Activated CD8-positive, alpha-beta T cell treated with anti-CD3 and anti-CD28 coated beads for 36 hours (primary cell): ENCODE data around the gene TMEM239. TPM values are rescaled to one million over a fixed set of nuclear protein-coding genes. Genes with fewer than 3 reads are reported as not detected.
A peak's percentile ranks its signal among the peaks of the same experiment; 100 is the strongest.

Source experiments
- ATAC-seq: fragments of 200-7000 bp; cut with Tn5 transposase; one replicate; pipeline ENCODE4 v1.10.0; 2021; ENCODE audit warnings: mild to moderate bottlenecking, moderate library complexity
- CTCF ChIA-PET: fragments of 350-600 bp; sonication (Branson Sonifier 250); formaldehyde crosslinking; loops from one replicate; lab custom pipeline; 2021; ENCODE audit warnings: antibody characterized with exemption; lab: Charles Lee
- POLR2A ChIA-PET: fragments of 350-600 bp; sonication (Branson Sonifier 250); formaldehyde crosslinking; loops from one replicate; lab custom pipeline; 2021; ENCODE audit warnings: antibody characterized with exemption; lab: Charles Lee
- DNase-seq: peaks from one replicate; pipeline ENCODE4 v3.0.0-alpha.2; 2020
- H3K27ac Mint-ChIP-seq: one replicate; pipeline ENCODE4 v1.8.0; 2021; ENCODE audit warnings: mild to moderate bottlenecking, mixed read lengths
- H3K27me3 Mint-ChIP-seq: one replicate; pipeline ENCODE4 v1.8.0; 2021; ENCODE audit warnings: mixed read lengths
- H3K36me3 Mint-ChIP-seq: one replicate; pipeline ENCODE4 v1.8.0; 2021; ENCODE audit warnings: low read depth, mixed read lengths
- H3K4me1 Mint-ChIP-seq: one replicate; pipeline ENCODE4 v1.8.0; 2021; ENCODE audit warnings: low read depth, mixed read lengths
- H3K4me3 Mint-ChIP-seq: one replicate; pipeline ENCODE4 v1.8.0; 2021; ENCODE audit warnings: mild to moderate bottlenecking, moderate library complexity, mixed read lengths
- H3K9me3 Mint-ChIP-seq: one replicate; pipeline ENCODE4 v1.8.0; 2021; ENCODE audit warnings: mixed read lengths
- intact Hi-C: fragments of 100-400 bp; cut with micrococcal nuclease; formaldehyde crosslinking; loops from one replicate; pipeline ENCODE4 v1.10.0; 2022
- total RNA-seq, 2 experiments: library from RNA; stranded (reverse); gene quantifications; one replicate each; pipeline ENCODE4 v1.2.3, GENCODE V29; 2021
- TF ChIP-seq, protein P1 (sequence below): fragments of 200-600 bp; IDR thresholded peaks from one replicate; pipeline ENCODE4 v1.8.0; 2022; ENCODE audit warnings: antibody characterized with exemption, mild to moderate bottlenecking

Gene TMEM239
- total RNA-seq, 2 experiments from 2014 or later: not detected

GRCh38 chr20:2865101-2865500 is 48.9 kb downstream of the TMEM239 start:
- ChIA-PET CTCF (interaction anchor here (0.6 to 2.4 kb wide), 15 partner anchors 8 to 180 kb away, joined by 3 to 11 read pairs (median 4); partner anchors contain the start of genes MRPS26, PCED1A and VPS16), POLR2A (interaction anchor here (0.6 to 1.8 kb wide), 7 partner anchors 23 to 354 kb away, joined by 3 to 5 read pairs (median 3); partner anchors contain the start of genes MRPS26 and NOP56)
- H3K36me3 Mint-ChIP-seq: peaks cover 26% of the 10 kb centered on the region
- H3K4me1 Mint-ChIP-seq: peaks cover 45% of the 10 kb centered on the region
- intact Hi-C loops: loop anchor here (5.0 kb wide), 1 partner anchor 122 kb away; no protein-coding TSS in a partner anchor
- no peak overlapping the region for H3K4me3 Mint-ChIP-seq
- ATAC-seq (no peak), DNase-seq (no peak)
- no peaks in the 10 kb centered on the region for H3K9me3 Mint-ChIP-seq
- TF ChIP-seq, protein P1, sequence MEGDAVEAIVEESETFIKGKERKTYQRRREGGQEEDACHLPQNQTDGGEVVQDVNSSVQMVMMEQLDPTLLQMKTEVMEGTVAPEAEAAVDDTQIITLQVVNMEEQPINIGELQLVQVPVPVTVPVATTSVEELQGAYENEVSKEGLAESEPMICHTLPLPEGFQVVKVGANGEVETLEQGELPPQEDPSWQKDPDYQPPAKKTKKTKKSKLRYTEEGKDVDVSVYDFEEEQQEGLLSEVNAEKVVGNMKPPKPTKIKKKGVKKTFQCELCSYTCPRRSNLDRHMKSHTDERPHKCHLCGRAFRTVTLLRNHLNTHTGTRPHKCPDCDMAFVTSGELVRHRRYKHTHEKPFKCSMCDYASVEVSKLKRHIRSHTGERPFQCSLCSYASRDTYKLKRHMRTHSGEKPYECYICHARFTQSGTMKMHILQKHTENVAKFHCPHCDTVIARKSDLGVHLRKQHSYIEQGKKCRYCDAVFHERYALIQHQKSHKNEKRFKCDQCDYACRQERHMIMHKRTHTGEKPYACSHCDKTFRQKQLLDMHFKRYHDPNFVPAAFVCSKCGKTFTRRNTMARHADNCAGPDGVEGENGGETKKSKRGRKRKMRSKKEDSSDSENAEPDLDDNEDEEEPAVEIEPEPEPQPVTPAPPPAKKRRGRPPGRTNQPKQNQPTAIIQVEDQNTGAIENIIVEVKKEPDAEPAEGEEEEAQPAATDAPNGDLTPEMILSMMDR: no peak
- H3K27ac Mint-ChIP-seq: peak overlapping the region; percentile 85
- no peaks in the 10 kb centered on the region for H3K27me3 Mint-ChIP-seq

GRCh38 chr20:2865630-2866029 is 49.5 kb downstream of the TMEM239 start:
- Mint-ChIP-seq H3K27ac (peak overlapping the region; percentile 85), H3K36me3 (peaks cover 26% of the 10 kb centered on the region), H3K4me3 (peak overlapping the region; percentile 2), H3K9me3 (no peaks in the 10 kb centered on the region), H3K4me1 (peaks cover 49% of the 10 kb centered on the region), H3K27me3 (no peaks in the 10 kb centered on the region)
- DNase-seq (peak; percentile 87), ATAC-seq (peak; percentile 90)
- intact Hi-C loops: loop anchor here (5.0 kb wide), 1 partner anchor 122 kb away; no protein-coding TSS in a partner anchor
- ChIA-PET CTCF (interaction anchor here (0.6 to 2.4 kb wide), 21 partner anchors 9 to 186 kb away, joined by 3 to 11 read pairs (median 3); partner anchors contain the start of genes GNRH2, MRPS26, PCED1A and VPS16), POLR2A (interaction anchor here (0.6 to 1.8 kb wide), 8 partner anchors 23 to 355 kb away, joined by 3 to 5 read pairs (median 3); partner anchors contain the start of genes MRPS26 and NOP56)
- TF ChIP-seq, protein P1: peak; percentile 48

GRCh38 chr20:2866236-2866635 is 50.1 kb downstream of the TMEM239 start:
- Mint-ChIP-seq H3K9me3 (no peaks in the 10 kb centered on the region), H3K27ac (peak overlapping the region; percentile 85), H3K36me3 (peaks cover 26% of the 10 kb centered on the region), H3K27me3 (no peaks in the 10 kb centered on the region), H3K4me3 (peak overlapping the region; percentile 2), H3K4me1 (peaks cover 55% of the 10 kb centered on the region)
- CTCF ChIA-PET: interaction anchor here (0.7 to 2.4 kb wide), 16 partner anchors 9 to 186 kb away, joined by 3 to 11 read pairs (median 4); partner anchors contain the start of genes GNRH2, PCED1A and VPS16
- intact Hi-C loops: loop anchor here (5.0 kb wide), 1 partner anchor 121 kb away; no protein-coding TSS in a partner anchor
- TF ChIP-seq, protein P1: no peak
- POLR2A ChIA-PET: interaction anchor here (0.9 to 1.8 kb wide), 4 partner anchors 35 to 214 kb away, joined by 3 to 5 read pairs (median 4); partner anchors contain the start of genes MRPS26 and NOP56
- DNase-seq: peak; percentile 66
- peak; percentile 28 for ATAC-seq

GRCh38 chr20:2867081-2867864 is 51.1 kb downstream of the TMEM239 start:
- POLR2A ChIA-PET: interaction anchor here (1.0 to 1.5 kb wide), 2 partner anchors 27 to 34 kb away, joined by 4 to 5 read pairs; no protein-coding TSS in a partner anchor
- H3K4me1 Mint-ChIP-seq: peaks cover 62% of the 10 kb centered on the region
- CTCF ChIA-PET: interaction anchor here (0.9 to 2.4 kb wide), 4 partner anchors 27 to 210 kb away, joined by 3 to 6 read pairs (median 5); partner anchors contain the start of genes PCED1A and VPS16
- TF ChIP-seq, protein P1: no peak
- H3K36me3 Mint-ChIP-seq: peaks cover 24% of the 10 kb centered on the region
- DNase-seq (no peak), ATAC-seq (no peak)
- peak overlapping the region; percentile 85 for H3K27ac Mint-ChIP-seq
- H3K4me3 Mint-ChIP-seq: no peak overlapping the region
- H3K9me3 Mint-ChIP-seq: no peaks in the 10 kb centered on the region
- H3K27me3 Mint-ChIP-seq: no peaks in the 10 kb centered on the region
- intact Hi-C loops: loop anchor here (5.0 kb wide), 1 partner anchor 120 kb away; no protein-coding TSS in a partner anchor

Other genes starting within 250 kb of the TMEM239 start
- 100 to 1,000 TPM; 587 to 596 TPM for gene NOP56, start 163.7 kb upstream of the TMEM239 start, total RNA-seq
- 100 to 1,000 TPM; 109 to 114 TPM for gene IDH3B, start 152.1 kb upstream of the TMEM239 start, total RNA-seq
- gene EBF4, start 123.6 kb upstream of the TMEM239 start, total RNA-seq: 1 to 10 TPM; 1.1 to 1.2 TPM
- gene CPXM1, start 15.7 kb upstream of the TMEM239 start, total RNA-seq: 1 to 10 TPM; 2.0 to 2.9 TPM
- not detected for gene C20orf141, start 1.4 kb upstream of the TMEM239 start, total RNA-seq
- gene PCED1A, start 24.3 kb downstream of the TMEM239 start, total RNA-seq: 10 to 100 TPM; 33.9 to 34.3 TPM
- gene VPS16, start 24.4 kb downstream of the TMEM239 start, total RNA-seq: 10 to 100 TPM; 34.5 to 38.7 TPM
- 10 to 100 TPM; 42.0 to 43.1 TPM for gene PTPRA, start 57.1 kb downstream of the TMEM239 start, total RNA-seq
- under 1 TPM; 0.36 to 0.85 TPM for gene GNRH2, start 227.3 kb downstream of the TMEM239 start, total RNA-seq
- 10 to 100 TPM; 63.6 to 70.0 TPM for gene MRPS26, start 229.7 kb downstream of the TMEM239 start, total RNA-seq